BJ (cell line): Measurements from ENCODE around the gene SORCS2. TPM values are rescaled to one million over a fixed set of nuclear protein-coding genes. Genes with fewer than 3 reads are reported as not detected.

ENCODE experiments used
- CTCF ChIA-PET: fragments of 350-600 bp; formaldehyde crosslinking; extraction: SDS; loops from one replicate; lab custom pipeline; 2021; ENCODE audit warnings: antibody characterized with exemption, inconsistent platforms; lab: Yijun Ruan, JAX
- POLR2A ChIA-PET: fragments of 300-600 bp; sonication (Branson Sonifier 250); formaldehyde crosslinking; extraction: SDS; loops from one replicate; lab custom pipeline; 2021; ENCODE audit warnings: antibody characterized with exemption; lab: Charles Lee
- DNase-seq: peaks from one replicate; pipeline ENCODE4 v3.0.0-alpha.2; 2011; ENCODE audit warnings: low read depth
- H3K27me3 ChIP-seq: 2 replicates; pipeline ENCODE4 v1.6.0; 2011; ENCODE audit warnings: low read length; ENCODE audit not compliant: control insufficient read depth, insufficient read depth
- H3K36me3 ChIP-seq: 2 replicates; pipeline ENCODE4 v1.5.1; 2011; ENCODE audit warnings: low read length; ENCODE audit not compliant: control insufficient read depth, insufficient read depth
- H3K4me3 ChIP-seq: 2 replicates; pipeline ENCODE4 v1.5.1; 2011; ENCODE audit warnings: low read depth, mild to moderate bottlenecking, control low read depth, low read length
- polyA plus RNA-seq: library from polyadenylated mRNA; depleted of rRNA; stranded (reverse); fragments of >200 nt; gene quantifications from 2 replicates; pipeline ENCODE4 v1.2.3, GENCODE V29; 2011
- TF ChIP-seq, protein P1 (sequence below): IDR thresholded peaks from 2 replicates; pipeline ENCODE4 v1.5.1; 2011; ENCODE audit warnings: low read depth, mild to moderate bottlenecking, control low read depth, inconsistent platforms, low read length, moderate library complexity; ENCODE audit not compliant: insufficient read depth

SORCS2 gene
- polyA plus RNA-seq, 1 experiment = 0.63 TPM

GRCh38 chr4:7299010-7299907 lies 106.9 kb downstream of the SORCS2 start:
- DNase-seq = no peak
- Histone ChIP-seq H3K4me3 (no peak overlapping the region), H3K36me3 (no peaks in the 10 kb centered on the region), H3K27me3 (peaks cover 1% of the 10 kb centered on the region; the same call in 1 of the 2 replicates)
- TF ChIP-seq, protein P1, sequence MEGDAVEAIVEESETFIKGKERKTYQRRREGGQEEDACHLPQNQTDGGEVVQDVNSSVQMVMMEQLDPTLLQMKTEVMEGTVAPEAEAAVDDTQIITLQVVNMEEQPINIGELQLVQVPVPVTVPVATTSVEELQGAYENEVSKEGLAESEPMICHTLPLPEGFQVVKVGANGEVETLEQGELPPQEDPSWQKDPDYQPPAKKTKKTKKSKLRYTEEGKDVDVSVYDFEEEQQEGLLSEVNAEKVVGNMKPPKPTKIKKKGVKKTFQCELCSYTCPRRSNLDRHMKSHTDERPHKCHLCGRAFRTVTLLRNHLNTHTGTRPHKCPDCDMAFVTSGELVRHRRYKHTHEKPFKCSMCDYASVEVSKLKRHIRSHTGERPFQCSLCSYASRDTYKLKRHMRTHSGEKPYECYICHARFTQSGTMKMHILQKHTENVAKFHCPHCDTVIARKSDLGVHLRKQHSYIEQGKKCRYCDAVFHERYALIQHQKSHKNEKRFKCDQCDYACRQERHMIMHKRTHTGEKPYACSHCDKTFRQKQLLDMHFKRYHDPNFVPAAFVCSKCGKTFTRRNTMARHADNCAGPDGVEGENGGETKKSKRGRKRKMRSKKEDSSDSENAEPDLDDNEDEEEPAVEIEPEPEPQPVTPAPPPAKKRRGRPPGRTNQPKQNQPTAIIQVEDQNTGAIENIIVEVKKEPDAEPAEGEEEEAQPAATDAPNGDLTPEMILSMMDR = no peak
- ChIA-PET POLR2A (no interaction called here), CTCF (interaction anchor here (0.6 to 8.3 kb wide), 5 partner anchors 94 to 142 kb away, joined by 3 to 94 read pairs (median 5); partner anchors contain the start of gene SORCS2)

DNA sequence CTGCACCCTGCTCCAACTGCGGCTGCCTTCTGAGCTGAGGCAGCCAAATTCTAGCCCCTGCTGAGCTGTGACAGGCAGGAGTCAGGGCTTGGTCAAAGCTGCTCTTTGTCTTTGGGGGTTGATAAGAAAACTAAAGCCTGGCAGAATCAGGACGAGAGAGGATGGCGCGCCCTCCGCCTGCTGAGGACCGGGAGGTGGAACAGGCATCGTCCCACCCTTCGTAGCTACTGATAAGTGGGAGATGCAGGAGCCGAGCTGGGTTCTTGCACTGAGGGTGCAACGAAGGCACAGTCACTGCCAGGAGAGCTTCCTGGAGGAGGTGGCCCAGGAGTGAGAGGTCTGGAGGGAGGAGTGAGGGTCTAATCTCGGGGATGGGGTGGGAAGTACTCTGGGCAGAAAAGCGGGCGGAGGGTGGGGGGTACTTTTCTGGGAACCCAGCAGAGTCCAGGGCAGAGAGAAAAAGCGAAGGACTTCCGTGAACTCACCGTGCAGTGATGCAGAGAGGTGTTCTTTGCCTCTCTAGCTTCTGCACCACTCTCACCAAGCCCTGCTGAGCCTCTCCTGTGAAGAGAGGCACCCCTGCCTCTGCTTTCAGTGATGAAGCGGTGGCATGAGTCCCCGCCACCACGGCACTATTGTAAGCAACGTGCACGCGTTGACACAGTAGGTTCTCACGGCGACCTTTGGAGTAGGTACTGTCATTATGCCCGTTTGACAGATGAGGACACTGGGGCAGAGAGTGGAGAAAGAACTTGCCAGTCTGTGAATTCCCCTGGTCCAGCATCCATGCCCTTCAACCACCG lies 107.8 kb downstream of the SORCS2 start:
- H3K36me3 ChIP-seq = no peaks in the 10 kb centered on the region
- CTCF ChIA-PET = interaction anchor here (0.8 to 8.3 kb wide), 4 partner anchors 93 to 143 kb away, joined by 3 to 94 read pairs (median 46); partner anchors contain the start of gene SORCS2
- peaks cover 1% of the 10 kb centered on the region; the same call in 1 of the 2 replicates for H3K27me3 ChIP-seq
- POLR2A ChIA-PET = no interaction called here
- DNase-seq = no peak
- TF ChIP-seq, protein P1 = no peak
- no peak overlapping the region for H3K4me3 ChIP-seq

GRCh38 chr4:7300711-7301095 lies 108.4 kb downstream of the SORCS2 start:
- TF ChIP-seq, protein P1 = no peak
- Histone ChIP-seq H3K4me3 (no peak overlapping the region), H3K36me3 (no peaks in the 10 kb centered on the region), H3K27me3 (peaks cover 1% of the 10 kb centered on the region; the same call in 1 of the 2 replicates)
- CTCF ChIA-PET = interaction anchor here (8.3 kb wide), 1 partner anchor 111 kb away, joined by 94 read pairs; the partner anchor contains the start of gene SORCS2
- DNase-seq = no peak
- POLR2A ChIA-PET = no interaction called here

GRCh38 chr4:7301126-7301785 lies 108.9 kb downstream of the SORCS2 start:
- CTCF ChIA-PET = interaction anchor here (8.3 kb wide), 1 partner anchor 111 kb away, joined by 94 read pairs; the partner anchor contains the start of gene SORCS2
- TF ChIP-seq, protein P1 = no peak
- Histone ChIP-seq H3K4me3 (no peak overlapping the region), H3K27me3 (peaks cover 3% of the 10 kb centered on the region; the same call in 1 of the 2 replicates), H3K36me3 (no peaks in the 10 kb centered on the region)
- POLR2A ChIA-PET = no interaction called here
- DNase-seq = no peak
